ENCODE data around the gene ARFGAP3. TPM values are rescaled to one million over a fixed set of nuclear protein-coding genes. Genes with fewer than 3 reads are reported as not detected.

ARFGAP3 gene
- polyA plus RNA-seq, 2 of the 4 experiments (the other 2 are of a cell fraction) = 19.1 to 39.0 TPM

- no peaks in the 10 kb centered on the region for H3K9me3 ChIP-seq
- ATAC-seq (no peak), FAIRE-seq (no peak), DNase-seq (ENCODE audit: low read depth in 1 of 2, low spot score in 1 of 2) (no peak)
- H3K4me2 ChIP-seq = no peak overlapping the region
- POLR2A ChIA-PET = no interaction called here
- CTCF ChIA-PET = interaction anchor here (0.6 to 1.4 kb wide), 3 partner anchors 10 to 143 kb away, joined by 3 read pairs; no protein-coding TSS in a partner anchor
- no peak overlapping the region for H3K27ac ChIP-seq
- H3K4me1 ChIP-seq = peaks cover 16% of the 10 kb centered on the region; the same call in 2 of the 3 replicates
- TF ChIP-seq HES2 (IDR thresholded peaks at IDR 0.05) (no peak), TFCP2L1 (CRISPR knock-in tag; IDR thresholded peaks at IDR 0.05) (no peak), RNF2 (IDR thresholded peaks at IDR 0.05; ENCODE audit: borderline replicate concordance, low read depth) (no peak), CTCF (IDR thresholded peaks at IDR 0.05) (no peak)
- 99% methylated on average over 7 of the region's 7 CpGs for WGBS (ENCODE audit: missing lambda C conversion rate)
- no peak overlapping the region for H3K4me3 ChIP-seq
Measured at GRCh38 chr22:42803389-42803788, 53.7 kb downstream of the ARFGAP3 start.

- no peak for FAIRE-seq
- POLR2A ChIA-PET = no interaction called here
- H3K9me3 ChIP-seq = no peaks in the 10 kb centered on the region
- 100% methylated on average over 3 of the region's 12 CpGs for WGBS (ENCODE audit: missing lambda C conversion rate)
- H3K4me2 ChIP-seq = no peak overlapping the region
- no peak for DNase-seq (ENCODE audit: low read depth in 1 of 2, low spot score in 1 of 2)
- CTCF ChIA-PET = interaction anchor here (1.3 to 1.4 kb wide), 2 partner anchors 16 kb away, joined by 3 to 4 read pairs; no protein-coding TSS in a partner anchor
- no peak overlapping the region for H3K4me3 ChIP-seq
- no peak for TF ChIP-seq POLR2AphosphoS2 (conservative IDR thresholded peaks at IDR 0.05; ENCODE audit: low read length)
- TF ChIP-seq CBX8 (IDR thresholded peaks at IDR 0.05) = no peak
- no peak for TF ChIP-seq HOXA7 (CRISPR knock-in tag; IDR thresholded peaks at IDR 0.05)
- TF ChIP-seq GATA3 (IDR thresholded peaks at IDR 0.05; ENCODE audit: borderline replicate concordance) = no peak
- no peak for TF ChIP-seq CBX2 (IDR thresholded peaks at IDR 0.05; ENCODE audit: borderline replicate concordance, low read depth)
- TF ChIP-seq HDAC2 (IDR thresholded peaks at IDR 0.05) = no peak
- TF ChIP-seq SREBF2 (IDR thresholded peaks at IDR 0.05) = no peak
- TF ChIP-seq ZFP36 (IDR thresholded peaks at IDR 0.05; ENCODE audit: borderline replicate concordance, partially characterized antibody) = no peak
- TF ChIP-seq HMGXB4 (CRISPR knock-in tag; IDR thresholded peaks at IDR 0.05; ENCODE audit: borderline replicate concordance) = no peak
- no peak for TF ChIP-seq E2F6 (IDR thresholded peaks at IDR 0.05; ENCODE audit: borderline replicate concordance, low read depth)
- TF ChIP-seq USF2 (IDR thresholded peaks at IDR 0.05) = no peak
- TF ChIP-seq NFE2L2 (conservative IDR thresholded peaks at IDR 0.05; ENCODE audit: low read length) = no peak
- no peak for TF ChIP-seq TFCP2L1 (CRISPR knock-in tag; IDR thresholded peaks at IDR 0.05)
- no peak overlapping the region for H3K27ac ChIP-seq
- ATAC-seq = no peak
- H3K4me1 ChIP-seq = peaks cover 16% of the 10 kb centered on the region; the same call in 2 of the 3 replicates
Measured at GRCh38 chr22:42801252-42802080, 55.6 kb downstream of the ARFGAP3 start.
